Psoas muscle (tissue), 8 donors: ENCODE results near the gene HCFC1R1. TPM values are rescaled to one million over a fixed set of nuclear protein-coding genes. Genes with fewer than 3 reads are reported as not detected.

ENCODE experiments used
- ATAC-seq, 4 donors: fragments of 200-7000 bp; cut with Tn5 transposase; one replicate each; pipeline ENCODE4 v1.9.1; 2020; ENCODE audit warnings: moderate library complexity in 3 of 4, mild to moderate bottlenecking in 2 of 4
- DNase-seq, 2 donors: peaks; one replicate each; pipeline ENCODE4 v3.0.0-alpha.2; 2020
- H3K27ac ChIP-seq: fragments of 200-600 bp; one replicate; pipeline ENCODE4 v1.8.0; 2022
- H3K27me3 ChIP-seq, 3 donors: fragments of 200-600 bp in 1 of 3; one replicate each; pipeline versions ENCODE4 v1.6.1 to v1.8.0; 2013 to 2022; ENCODE audit warnings: low read length in 2 of 3, mild to moderate bottlenecking in 2 of 3, moderate library complexity in 1 of 3; ENCODE audit not compliant: insufficient read depth in 3 of 3
- H3K36me3 ChIP-seq, 2 donors: fragments of 200-600 bp in 1 of 2; one replicate each; pipeline versions ENCODE4 v1.6.1 to v1.8.0; 2013 to 2022; ENCODE audit warnings: low read depth in 1 of 2, mild to moderate bottlenecking in 1 of 2, moderate library complexity in 1 of 2; ENCODE audit not compliant: insufficient read depth in 1 of 2
- H3K4me1 ChIP-seq: fragments of 200-600 bp; one replicate; pipeline ENCODE4 v1.8.0; 2022
- H3K4me3 ChIP-seq: fragments of 200-600 bp; one replicate; pipeline ENCODE4 v1.8.0; 2022; ENCODE audit warnings: mild to moderate bottlenecking
- H3K9me3 ChIP-seq: fragments of 200-600 bp; one replicate; pipeline ENCODE4 v1.8.0; 2022
- CTCF ChIP-seq: fragments of 200-600 bp; IDR thresholded peaks from one replicate; pipeline ENCODE4 v1.8.0; 2022; ENCODE audit warnings: antibody characterized with exemption
- WGBS, 3 donors: extraction: QIAGEN DNeasy Blood & Tissue Kit; methylation state at CpG; one replicate each; pipeline versions ENCODE4 v1.1.6 to v1.1.7; 2013; 5-methylcytosine and 5-hydroxymethylcytosine counted together
- intact Hi-C, 2 donors: fragments of 100-400 bp; cut with DNase I; formaldehyde crosslinking; loops; one replicate each; pipeline versions ENCODE4 v1.11.0 to v1.14.2; 2022
- polyA plus RNA-seq, 3 donors: library from polyadenylated mRNA; stranded (reverse); fragments of 200-250 nt; gene quantifications; one replicate each; pipeline ENCODE4 v1.2.3, GENCODE V29; 2013
- total RNA-seq, 4 donors: library from RNA; stranded (reverse); fragmentation: NEBNext Ultra II Directional in 2 of 4; extraction: Animal tissue kit (Norgen Biotek cat#: 25700) in 2 of 4; gene quantifications; one replicate each; pipeline versions ENCODE4 v1.2.1 to v1.2.4, GENCODE V29; 2021 to 2023
- donor health status: healthy with polysubstance abuse.
- donor health status: DM: no; HTN: no; CAD: no; lungs with moderate emphysema.
- donor health status: Bipolar disorder and iron deficiency.
- donor health status: healthy.
- donor health status: DM: yes; HTN: yes; CAD: no.
- donor health status: DM: no; HTN: no; CAD: no.
- donor health status: DM: no; HTN: no; CAD: no.
- donor health status: DM: yes; HTN: yes; CAD: no.

HCFC1R1 gene
- total and polyA plus RNA-seq, 7 donors: 65.1 to 258 (median 160) TPM

- no peak for TF ChIP-seq CTCF
These were observed 14.5 kb upstream of the HCFC1R1 start for GRCh38 chr16:3038256-3038655.

GRCh38 chr16:3036726-3037315, 13.1 kb upstream of the HCFC1R1 start, which contains the start of gene BICDL2:
Gene BICDL2, minus strand, starts transcription at chr16:3036944. Its CDS starts 1,448 bp downstream, at chr16:3035496.
- TF ChIP-seq CTCF: no peak
- H3K4me1 ChIP-seq: no peaks in the 10 kb centered on the region
- 7 to 16% (median 8%) methylated on average over 19 to 44 of the region's 44 CpGs for WGBS, 3 donors
- DNase-seq (no peak), ATAC-seq (no peak)
- H3K36me3 ChIP-seq: no peaks in the 10 kb centered on the region
- no peaks in the 10 kb centered on the region for H3K9me3 ChIP-seq
- no peak within 1 kb of the TSS for H3K27ac ChIP-seq
- H3K27me3 ChIP-seq: peaks cover 0 to 80% (median 27%) of the 10 kb centered on the region in 3 donors
- intact Hi-C loops: no loop called here
- no peak within 1 kb of the TSS for H3K4me3 ChIP-seq

More at GRCh38 chr16:3038256-3038655, 14.5 kb upstream of the HCFC1R1 start:
- peaks cover 0 to 80% (median 31%) of the 10 kb centered on the region in 3 donors for H3K27me3 ChIP-seq
- WGBS, 3 donors: 32 to 42% (median 38%) methylated on average over 11 of the region's 11 CpGs
- no peaks in the 10 kb centered on the region for H3K36me3 ChIP-seq
- intact Hi-C loops: no loop called here
- H3K27ac ChIP-seq: no peak overlapping the region
- ATAC-seq (no peak), DNase-seq (no peak)
- no peak overlapping the region for H3K4me3 ChIP-seq
- H3K4me1 ChIP-seq: no peaks in the 10 kb centered on the region
- H3K9me3 ChIP-seq: no peaks in the 10 kb centered on the region

- ATAC-seq (no peak), DNase-seq (no peak)
- H3K27ac ChIP-seq: no peak overlapping the region
- H3K4me1 ChIP-seq: no peaks in the 10 kb centered on the region
- 2 to 3% (median 3%) methylated on average over 19 to 40 of the region's 40 CpGs for WGBS, 3 donors
- no peak for TF ChIP-seq CTCF
- intact Hi-C loops: no loop called here
- no peaks in the 10 kb centered on the region for H3K36me3 ChIP-seq
- peaks cover 0 to 79% (median 27%) of the 10 kb centered on the region in 3 donors for H3K27me3 ChIP-seq
- no peak overlapping the region for H3K4me3 ChIP-seq
- H3K9me3 ChIP-seq: no peaks in the 10 kb centered on the region
These were observed 12.4 kb upstream of the HCFC1R1 start for GRCh38 chr16:3035972-3036725.

DNA sequence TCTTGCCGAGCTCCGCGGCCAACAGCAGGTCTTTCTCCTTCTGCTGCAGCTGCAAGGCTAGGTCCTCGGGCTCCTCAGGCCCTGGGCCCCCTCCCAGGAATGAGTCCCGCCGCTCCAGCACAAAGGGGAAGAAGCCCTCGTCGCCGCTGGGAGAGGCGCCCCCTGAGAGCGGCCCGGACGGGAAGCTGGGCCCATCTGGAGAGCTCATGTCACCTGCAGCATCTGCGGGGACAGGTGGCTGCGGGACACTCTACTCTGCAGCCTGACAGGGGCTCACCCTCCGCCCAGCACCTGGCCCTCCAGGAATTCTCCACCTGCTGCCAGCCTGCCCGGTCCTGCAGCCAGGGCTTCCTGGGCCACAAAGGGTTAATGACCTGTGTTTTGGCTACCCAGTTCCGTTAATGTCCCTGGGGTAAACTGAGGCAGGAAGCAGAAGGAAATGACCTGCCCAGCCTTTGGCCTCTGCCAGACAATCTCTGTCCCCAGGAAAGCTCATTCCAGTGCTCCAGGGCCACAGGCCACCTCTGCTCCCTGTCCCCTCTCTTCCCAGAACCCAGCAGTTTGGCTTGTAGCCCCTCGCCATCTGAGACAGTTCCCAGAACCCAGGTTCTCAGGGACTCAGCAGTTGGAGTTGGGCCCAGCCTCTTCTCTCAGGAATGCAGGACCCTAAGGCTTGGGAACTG, 11.7 kb upstream of the HCFC1R1 start:
- H3K27me3 ChIP-seq: peaks cover 0 to 87% (median 31%) of the 10 kb centered on the region in 3 donors
- H3K9me3 ChIP-seq: no peaks in the 10 kb centered on the region
- H3K4me3 ChIP-seq: no peak overlapping the region
- TF ChIP-seq CTCF: no peak
- no peaks in the 10 kb centered on the region for H3K4me1 ChIP-seq
- ATAC-seq (no peak), DNase-seq (no peak)
- intact Hi-C loops: no loop called here
- 32 to 37% (median 33%) methylated on average over 16 to 19 of the region's 19 CpGs for WGBS, 3 donors
- no peaks in the 10 kb centered on the region for H3K36me3 ChIP-seq
- no peak overlapping the region for H3K27ac ChIP-seq
